HepG2 (cell line): ENCODE measurements around the gene SLA2. TPM values are rescaled to one million over a fixed set of nuclear protein-coding genes. Genes with fewer than 3 reads are reported as not detected.

Source experiments
- ISX ChIP-seq: sonication (generic); formaldehyde crosslinking; conservative IDR thresholded peaks from 2 replicates; pipeline ENCODE4 v1.5.0; 2020; ENCODE audit warnings: missing genetic modification reagents
- MEIS2 ChIP-seq: sonication (generic); formaldehyde crosslinking; IDR thresholded peaks from 2 replicates; pipeline ENCODE4 v1.9.0; 2021; ENCODE audit warnings: mild to moderate bottlenecking, missing genetic modification reagents
- PHF20 ChIP-seq: sonication (generic); formaldehyde crosslinking; IDR thresholded peaks from 2 replicates; pipeline ENCODE4 v1.5.0; 2020; ENCODE audit warnings: mild to moderate bottlenecking, missing genetic modification reagents
- PPARG ChIP-seq: conservative IDR thresholded peaks from 2 replicates; pipeline ENCODE4 v1.6.1; 2016; ENCODE audit warnings: missing biosample characterization, missing genetic modification reagents
- RAD51 ChIP-seq: fragments of 450-650 bp; IDR thresholded peaks from 2 replicates; pipeline ENCODE4 v1.6.1; 2016; ENCODE audit warnings: borderline replicate concordance
- SIN3A ChIP-seq: IDR thresholded peaks from 2 replicates; pipeline ENCODE4 v1.6.1; 2011; ENCODE audit warnings: low read depth, mild to moderate bottlenecking, control low read depth, low read length, borderline replicate concordance
- SIX1 ChIP-seq: sonication (generic); formaldehyde crosslinking; IDR thresholded peaks from 2 replicates; pipeline ENCODE4 v1.4.0; 2020; ENCODE audit warnings: missing genetic modification reagents, borderline replicate concordance
- SOX13 ChIP-seq, 3 experiments: fragments of 450-650 bp in 1 of 3; sonication (generic) in 1 of 3; formaldehyde crosslinking in 1 of 3; IDR thresholded peaks in 2 of 3; conservative IDR thresholded peaks in 1 of 3; 2 replicates each; pipeline versions ENCODE4 v1.5.0 to v1.6.1; 2016 to 2020; ENCODE audit warnings: antibody characterized with exemption in 1 of 3, mild to moderate bottlenecking in 1 of 3, missing compliant biosample characterization in 1 of 3, missing genetic modification reagents in 1 of 3, moderate library complexity in 1 of 3
- SP1 ChIP-seq, 2 experiments: fragments of 450-650 bp in 1 of 2; sonication (generic) in 1 of 2; formaldehyde crosslinking in 1 of 2; IDR thresholded peaks; 2 replicates each; pipeline versions ENCODE4 v1.4.0 to v1.6.1; 2016 to 2020; ENCODE audit warnings: missing genetic modification reagents in 1 of 2
- SP2 ChIP-seq: sonication (generic); formaldehyde crosslinking; IDR thresholded peaks from 2 replicates; pipeline ENCODE4 v1.5.1; 2020; ENCODE audit warnings: mild to moderate bottlenecking, missing genetic modification reagents
- ZNF260 ChIP-seq: sonication (generic); formaldehyde crosslinking; IDR thresholded peaks from 2 replicates; pipeline ENCODE4 v1.4.0; 2020; ENCODE audit warnings: missing genetic modification reagents, low read depth, mild to moderate bottlenecking, borderline replicate concordance
- ZNF501 ChIP-seq: sonication (generic); formaldehyde crosslinking; IDR thresholded peaks from 2 replicates; pipeline ENCODE4 v1.5.1; 2020; ENCODE audit warnings: mild to moderate bottlenecking, moderate library complexity, missing genetic modification reagents
- ZNF530 ChIP-seq: sonication (generic); formaldehyde crosslinking; IDR thresholded peaks from 2 replicates; pipeline ENCODE4 v1.5.0; 2020; ENCODE audit warnings: low read depth, mild to moderate bottlenecking, missing genetic modification reagents
- ZNF557 ChIP-seq: sonication (generic); formaldehyde crosslinking; IDR thresholded peaks from 2 replicates; pipeline ENCODE4 v1.4.0; 2020; ENCODE audit warnings: missing genetic modification reagents
- ZNF577 ChIP-seq: sonication (generic); formaldehyde crosslinking; IDR thresholded peaks from 2 replicates; pipeline ENCODE4 v1.4.0; 2020; ENCODE audit warnings: mild to moderate bottlenecking, low read depth, missing genetic modification reagents, borderline replicate concordance
- ZNF775 ChIP-seq: sonication (generic); formaldehyde crosslinking; IDR thresholded peaks from 2 replicates; pipeline ENCODE4 v1.4.0; 2020; ENCODE audit warnings: missing genetic modification reagents, mild to moderate bottlenecking, moderate library complexity, borderline replicate concordance
- ZNF777 ChIP-seq: sonication (generic); formaldehyde crosslinking; IDR thresholded peaks from 2 replicates; pipeline ENCODE4 v1.4.0; 2020; ENCODE audit warnings: missing genetic modification reagents
- ZNF839 ChIP-seq: sonication (generic); formaldehyde crosslinking; IDR thresholded peaks from 2 replicates; pipeline ENCODE4 v1.4.0; 2020; ENCODE audit warnings: missing genetic modification reagents, mild to moderate bottlenecking, borderline replicate concordance
- polyA plus RNA-seq, 8 experiments: library from polyadenylated mRNA; depleted of rRNA in 3 of 8; stranded (reverse) in 7 of 8; unstranded in 1 of 8; fragments of >200 nt; fragmentation: Illumina TruSeq in 4 of 8; extraction: Trizol in 4 of 8; gene quantifications; 2 replicates each; pipeline versions ENCODE4 v1.2.1 to v1.2.3, GENCODE V29; 2011 to 2016; ENCODE audit warnings: low read depth in 4 of 8, missing spikeins in 1 of 8, mixed read lengths in 1 of 8; ENCODE audit not compliant: insufficient read depth in 1 of 8
- total RNA-seq, 5 experiments: library from RNA; depleted of rRNA; stranded (reverse); fragments of >200 nt; fragmentation: Illumina TruSeq; extraction: Trizol; gene quantifications; 2 replicates each; pipeline ENCODE4 v1.2.3, GENCODE V29; 2016; ENCODE audit warnings: low read depth in 1 of 5
- TF ChIP-seq, protein P1 (sequence below): sonication (generic); formaldehyde crosslinking; IDR thresholded peaks from 2 replicates; pipeline ENCODE4 v1.5.0; 2020; ENCODE audit warnings: missing genetic modification reagents, mild to moderate bottlenecking, borderline replicate concordance
- TF ChIP-seq, protein P2 (sequence below): sonication (generic); formaldehyde crosslinking; IDR thresholded peaks from 2 replicates; pipeline ENCODE4 v1.8.0; 2022; ENCODE audit warnings: mild to moderate bottlenecking, missing genetic modification reagents, borderline replicate concordance
- TF ChIP-seq, protein P3 (sequence below): sonication (generic); formaldehyde crosslinking; IDR thresholded peaks from 2 replicates; pipeline ENCODE4; 2020; ENCODE audit warnings: missing genetic modification reagents, mild to moderate bottlenecking, borderline replicate concordance

Gene SLA2
- total and polyA plus RNA-seq, 2 of the 13 experiments (the other 11 are each of a cell fraction or from before 2014, with no cell fraction given): 1.6 to 3.6 TPM

DNA sequence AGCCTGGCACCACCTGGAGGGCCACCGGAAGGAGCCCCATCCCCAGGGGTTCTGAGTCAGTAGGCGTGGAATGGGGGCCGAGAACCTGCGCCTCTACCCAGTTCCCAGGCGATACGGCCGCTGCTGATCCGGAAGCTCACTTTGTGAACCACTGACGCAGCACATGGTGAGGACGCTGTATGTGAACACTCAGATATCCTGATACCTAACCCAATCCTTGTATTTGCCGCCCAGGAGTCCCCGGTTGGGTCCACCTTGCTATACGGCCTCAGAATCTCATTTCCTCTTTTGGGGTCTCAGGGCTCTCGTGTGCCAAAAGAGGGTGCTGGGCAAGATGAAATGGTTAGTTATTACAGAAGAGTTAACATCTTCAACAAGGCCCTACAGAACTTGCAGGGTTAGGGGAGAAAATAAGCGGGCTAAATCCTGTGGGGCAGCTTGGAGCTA lies 41.0 kb downstream of the SLA2 start (continued):
- TF ChIP-seq ZNF557 (CRISPR knock-in tag) (no peak), PHF20 (CRISPR knock-in tag) (no peak), ZNF501 (no peak), ZNF839 (0 out of 2 replicates have a peak, but pooled peaks have one; percentile 5), SOX13 (IDR thresholded peaks at IDR 0.05) (no peak), SOX13 (CRISPR knock-in tag; conservative IDR thresholded peaks at IDR 0.05 in 1 of 2, IDR thresholded peaks at IDR 0.05 in 1 of 2) (peak in 1 of 2 experiments; percentile 93; a peak in 1 of 4 replicates), ZNF775 (CRISPR knock-in tag) (0 out of 2 replicates have a peak, but pooled peaks have one; percentile 23), ZNF777 (CRISPR knock-in tag) (no peak), SP1 (IDR thresholded peaks at IDR 0.05) (no peak), SP1 (CRISPR knock-in tag; IDR thresholded peaks at IDR 0.05) (no peak), ZNF260 (CRISPR knock-in tag) (no peak), PPARG (CRISPR knock-in tag) (no peak), ISX (CRISPR knock-in tag) (no peak), SP2 (CRISPR knock-in tag) (no peak), ZNF530 (CRISPR knock-in tag) (no peak), SIN3A (no peak), SIX1 (0 out of 2 replicates have a peak, but pooled peaks have one; percentile 5), ZNF577 (CRISPR knock-in tag) (no peak), RAD51 (no peak), MEIS2 (CRISPR knock-in tag) (no peak)
- TF ChIP-seq, protein P1, sequence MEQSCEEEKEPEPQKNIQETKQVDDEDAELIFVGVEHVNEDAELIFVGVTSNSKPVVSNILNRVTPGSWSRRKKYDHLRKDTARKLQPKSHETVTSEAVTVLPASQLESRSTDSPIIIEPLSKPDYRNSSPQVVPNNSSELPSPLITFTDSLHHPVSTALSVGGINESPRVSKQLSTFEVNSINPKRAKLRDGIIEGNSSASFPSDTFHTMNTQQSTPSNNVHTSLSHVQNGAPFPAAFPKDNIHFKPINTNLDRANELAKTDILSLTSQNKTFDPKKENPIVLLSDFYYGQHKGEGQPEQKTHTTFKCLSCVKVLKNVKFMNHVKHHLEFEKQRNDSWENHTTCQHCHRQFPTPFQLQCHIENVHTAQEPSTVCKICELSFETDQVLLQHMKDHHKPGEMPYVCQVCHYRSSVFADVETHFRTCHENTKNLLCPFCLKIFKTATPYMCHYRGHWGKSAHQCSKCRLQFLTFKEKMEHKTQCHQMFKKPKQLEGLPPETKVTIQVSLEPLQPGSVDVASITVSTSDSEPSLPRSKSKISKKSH (CRISPR knock-in tag): no peak
- TF ChIP-seq, protein P2, sequence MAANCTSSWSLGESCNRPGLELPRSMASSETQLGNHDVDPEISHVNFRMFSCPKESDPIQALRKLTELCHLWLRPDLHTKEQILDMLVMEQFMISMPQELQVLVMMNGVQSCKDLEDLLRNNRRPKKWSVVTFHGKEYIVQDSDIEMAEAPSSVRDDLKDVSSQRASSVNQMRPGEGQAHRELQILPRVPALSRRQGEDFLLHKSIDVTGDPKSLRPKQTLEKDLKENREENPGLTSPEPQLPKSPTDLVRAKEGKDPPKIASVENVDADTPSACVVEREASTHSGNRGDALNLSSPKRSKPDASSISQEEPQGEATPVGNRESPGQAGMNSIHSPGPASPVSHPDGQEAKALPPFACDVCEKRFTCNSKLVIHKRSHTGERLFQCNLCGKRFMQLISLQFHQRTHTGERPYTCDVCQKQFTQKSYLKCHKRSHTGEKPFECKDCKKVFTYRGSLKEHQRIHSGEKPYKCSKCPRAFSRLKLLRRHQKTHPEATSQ (CRISPR knock-in tag): peak; percentile 66; the same call in 1 of the 2 replicates
- TF ChIP-seq, protein P3, sequence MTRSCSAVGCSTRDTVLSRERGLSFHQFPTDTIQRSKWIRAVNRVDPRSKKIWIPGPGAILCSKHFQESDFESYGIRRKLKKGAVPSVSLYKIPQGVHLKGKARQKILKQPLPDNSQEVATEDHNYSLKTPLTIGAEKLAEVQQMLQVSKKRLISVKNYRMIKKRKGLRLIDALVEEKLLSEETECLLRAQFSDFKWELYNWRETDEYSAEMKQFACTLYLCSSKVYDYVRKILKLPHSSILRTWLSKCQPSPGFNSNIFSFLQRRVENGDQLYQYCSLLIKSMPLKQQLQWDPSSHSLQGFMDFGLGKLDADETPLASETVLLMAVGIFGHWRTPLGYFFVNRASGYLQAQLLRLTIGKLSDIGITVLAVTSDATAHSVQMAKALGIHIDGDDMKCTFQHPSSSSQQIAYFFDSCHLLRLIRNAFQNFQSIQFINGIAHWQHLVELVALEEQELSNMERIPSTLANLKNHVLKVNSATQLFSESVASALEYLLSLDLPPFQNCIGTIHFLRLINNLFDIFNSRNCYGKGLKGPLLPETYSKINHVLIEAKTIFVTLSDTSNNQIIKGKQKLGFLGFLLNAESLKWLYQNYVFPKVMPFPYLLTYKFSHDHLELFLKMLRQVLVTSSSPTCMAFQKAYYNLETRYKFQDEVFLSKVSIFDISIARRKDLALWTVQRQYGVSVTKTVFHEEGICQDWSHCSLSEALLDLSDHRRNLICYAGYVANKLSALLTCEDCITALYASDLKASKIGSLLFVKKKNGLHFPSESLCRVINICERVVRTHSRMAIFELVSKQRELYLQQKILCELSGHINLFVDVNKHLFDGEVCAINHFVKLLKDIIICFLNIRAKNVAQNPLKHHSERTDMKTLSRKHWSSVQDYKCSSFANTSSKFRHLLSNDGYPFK: no peak
